GM11168 (cell line): ENCODE measurements around the gene MRTFB.
"Not testable (repeated sequence)": the region's sequence is repeated elsewhere in the genome, so short reads cannot be mapped to it uniquely, and the experiment has no call there.

Source experiments
- in situ Hi-C: fragments of 300-500 bp; cut with MboI; formaldehyde crosslinking; loops from one replicate; pipeline ENCODE4 v1.12.0; 2022; ENCODE audit warnings: low sequenced_read_pairs; ENCODE audit not compliant: unreplicated experiment

Gene MRTFB

GRCh38 chr16:14070877-14071575 is at the start of gene MRTFB:
Gene MRTFB (plus strand): TSS chr16:14071319. CDS start chr16:14140607, 69,288 bp downstream.
- in situ Hi-C loops = no loop called here

GRCh38 chr16:14023526-14023925 is 47.6 kb upstream of the MRTFB start:
- in situ Hi-C loops = not testable (repeated sequence)

DNA sequence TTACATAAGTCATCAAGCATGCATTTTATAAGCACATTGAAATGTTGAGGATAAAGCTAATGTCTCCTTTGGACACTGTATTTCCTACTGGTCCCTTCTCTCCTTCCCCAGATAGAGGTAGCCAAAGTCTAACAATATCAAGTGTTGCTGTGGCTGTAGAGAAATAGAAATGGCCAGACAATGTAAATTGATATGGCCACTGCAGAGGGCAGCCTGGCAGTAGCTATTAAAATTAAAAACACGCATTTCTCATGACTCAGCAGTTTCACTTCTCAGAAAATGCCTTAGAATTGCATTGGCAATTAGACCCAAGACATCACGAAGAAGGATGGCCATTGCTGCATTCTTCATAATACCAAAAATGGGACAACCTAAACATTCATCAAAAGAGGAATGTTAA is 46.8 kb upstream of the MRTFB start:
- in situ Hi-C loops = no loop called here

DNA sequence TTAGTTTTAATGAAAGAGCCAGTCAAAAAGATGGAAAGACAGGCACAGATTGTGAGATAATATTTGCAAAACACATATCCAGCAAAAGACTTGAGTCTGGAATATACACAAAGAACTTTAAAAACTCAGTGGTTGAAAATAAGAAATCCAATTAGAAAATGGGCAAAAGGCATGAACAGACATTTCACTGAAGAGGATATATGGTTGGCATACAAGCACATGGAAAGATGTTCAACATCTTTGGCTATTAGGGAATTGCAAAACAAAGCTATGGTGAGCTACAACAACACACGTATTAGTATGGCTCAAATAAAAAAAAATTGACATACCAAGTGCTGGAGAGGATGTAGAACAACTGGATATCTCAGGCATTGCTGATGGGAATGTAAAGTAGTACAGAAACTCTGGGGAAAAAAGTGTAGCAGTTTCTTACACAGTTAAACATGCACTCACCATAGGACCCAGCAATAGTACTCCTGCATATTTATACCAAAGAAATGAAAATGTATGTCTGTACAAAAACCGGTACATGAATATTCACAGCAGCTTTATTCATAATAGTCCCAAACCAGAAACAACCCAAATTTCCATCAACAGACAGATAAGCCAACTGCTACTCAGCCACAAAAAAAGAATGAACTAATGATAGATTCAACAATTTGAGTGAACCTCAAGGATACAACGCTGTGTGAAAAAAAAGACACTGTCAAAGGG is 44.4 kb upstream of the MRTFB start:
- in situ Hi-C loops = no loop called here

- in situ Hi-C loops = no loop called here
These were observed 42.9 kb upstream of the MRTFB start for GRCh38 chr16:14028202-14028601.

DNA sequence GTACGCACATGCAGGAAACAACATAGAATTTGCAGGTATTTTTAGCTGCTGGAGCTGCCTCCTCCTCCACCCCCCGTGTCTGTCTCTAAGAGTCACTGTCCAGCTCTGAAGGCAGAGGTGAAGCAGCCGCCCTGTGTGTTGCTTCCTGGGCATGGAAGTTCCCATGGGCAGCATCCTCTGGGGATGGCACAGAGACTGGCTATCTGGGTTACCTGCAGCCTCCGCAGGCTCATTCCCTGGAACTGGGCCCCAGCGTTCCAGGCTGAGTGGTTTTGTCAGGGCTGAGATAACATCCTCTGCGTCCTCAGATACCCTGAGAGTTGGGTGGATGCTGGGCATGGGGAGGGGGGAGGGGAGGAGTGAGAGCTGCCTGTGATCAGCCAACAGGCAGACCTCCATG is 41.5 kb upstream of the MRTFB start:
- in situ Hi-C loops = no loop called here

GRCh38 chr16:14035092-14035491 is 36.0 kb upstream of the MRTFB start:
- in situ Hi-C loops = no loop called here

GRCh38 chr16:14036889-14037288 is 34.2 kb upstream of the MRTFB start:
- in situ Hi-C loops = no loop called here

- in situ Hi-C loops = no loop called here
These were observed 33.2 kb upstream of the MRTFB start for GRCh38 chr16:14037960-14038359.

- in situ Hi-C loops = no loop called here
These were observed 30.0 kb upstream of the MRTFB start for GRCh38 chr16:14041164-14041563.

DNA sequence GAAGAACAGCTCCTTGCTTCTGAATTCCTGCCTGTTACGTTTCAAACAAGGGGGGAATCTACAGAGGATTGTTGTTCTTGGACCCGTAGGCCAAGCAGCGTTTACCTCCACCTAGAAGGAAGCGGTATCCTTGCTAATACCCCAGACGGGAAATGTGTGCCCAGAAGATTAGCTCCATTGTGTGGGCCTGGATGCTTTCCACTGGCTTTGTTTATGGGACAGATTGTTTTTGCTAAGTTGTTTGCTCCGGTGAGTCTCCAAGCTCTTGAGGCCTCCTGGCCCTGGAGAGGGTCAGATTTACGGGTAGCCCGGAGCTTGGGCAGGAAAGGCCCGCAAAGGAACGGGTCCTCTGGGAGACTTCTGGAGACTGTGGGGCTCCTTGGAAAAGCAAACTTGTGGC is 28.4 kb upstream of the MRTFB start:
- in situ Hi-C loops = no loop called here

DNA sequence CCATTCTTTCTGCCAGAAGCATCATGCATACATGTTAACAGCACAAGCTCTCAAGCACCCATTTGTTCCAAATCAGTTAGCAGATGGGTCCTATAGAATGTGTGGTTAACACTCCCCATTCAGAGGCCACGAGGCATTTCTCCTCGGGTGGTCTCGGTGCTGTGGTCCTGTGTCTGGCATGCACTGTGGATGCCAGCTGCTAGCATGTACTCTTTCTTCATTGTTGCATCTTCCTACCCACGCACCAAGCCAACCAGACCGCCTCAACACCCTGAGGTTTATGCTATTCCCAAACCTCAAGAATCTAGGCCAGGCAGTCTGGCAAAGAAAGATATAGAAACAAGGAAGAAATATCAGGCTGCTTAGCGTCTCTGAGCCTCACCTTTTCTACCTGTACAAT is 27.8 kb upstream of the MRTFB start:
- in situ Hi-C loops = no loop called here

- in situ Hi-C loops = no loop called here
These were observed 27.3 kb upstream of the MRTFB start for GRCh38 chr16:14043793-14044192.

GRCh38 chr16:14047121-14047859 is 23.8 kb upstream of the MRTFB start:
- in situ Hi-C loops = not testable (repeated sequence)

GRCh38 chr16:14050291-14051027 is 20.7 kb upstream of the MRTFB start:
- in situ Hi-C loops = no loop called here

GRCh38 chr16:14051103-14051729 is 19.9 kb upstream of the MRTFB start:
- in situ Hi-C loops = no loop called here

DNA sequence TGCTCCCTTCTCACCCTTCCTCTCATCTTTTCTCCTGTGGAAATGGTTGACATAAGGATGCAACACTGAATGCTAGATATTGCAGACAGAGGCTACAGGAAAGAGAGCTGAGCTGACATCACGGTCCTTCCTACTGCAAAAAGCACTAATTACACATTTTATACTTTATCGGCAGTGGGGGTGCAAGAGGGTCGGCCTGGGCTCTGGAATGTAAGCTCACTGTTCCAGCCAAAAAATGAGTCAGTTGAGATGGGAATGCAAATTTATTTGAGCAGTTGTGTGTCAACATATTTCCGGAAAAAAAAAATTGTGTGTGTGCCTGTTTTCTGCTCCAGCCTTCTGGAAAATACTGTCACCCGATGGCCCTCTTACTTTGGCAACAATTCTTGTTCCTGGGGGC is 14.1 kb upstream of the MRTFB start:
- in situ Hi-C loops = no loop called here

- in situ Hi-C loops = no loop called here
These were observed 13.2 kb upstream of the MRTFB start for GRCh38 chr16:14057878-14058382.

DNA sequence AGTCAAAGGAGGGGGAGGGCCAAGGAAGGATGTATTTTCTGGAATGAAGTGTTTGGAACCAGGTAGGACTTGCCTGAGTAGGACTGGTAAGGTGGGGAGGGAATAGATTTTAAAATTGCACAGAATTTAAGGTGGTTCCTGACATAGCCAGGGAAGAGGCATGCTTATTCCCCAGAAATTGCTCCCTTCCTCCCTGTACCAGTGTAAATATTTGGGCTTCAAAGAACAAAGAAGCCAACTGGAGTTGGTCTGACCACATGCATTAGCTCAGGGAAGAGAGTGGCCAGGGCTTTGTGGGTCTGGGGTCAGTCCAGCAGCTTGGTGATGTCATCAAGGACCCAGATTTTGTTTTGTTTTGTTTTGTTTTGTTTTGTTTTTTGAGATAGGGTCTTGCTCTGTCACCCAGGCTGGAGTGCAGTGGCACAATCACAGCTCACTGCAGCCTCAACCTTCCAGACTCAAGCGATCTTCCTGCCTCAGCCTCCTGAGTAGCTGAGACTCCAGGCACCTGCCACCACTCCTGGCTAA is 9.3 kb upstream of the MRTFB start:
- in situ Hi-C loops = no loop called here

DNA sequence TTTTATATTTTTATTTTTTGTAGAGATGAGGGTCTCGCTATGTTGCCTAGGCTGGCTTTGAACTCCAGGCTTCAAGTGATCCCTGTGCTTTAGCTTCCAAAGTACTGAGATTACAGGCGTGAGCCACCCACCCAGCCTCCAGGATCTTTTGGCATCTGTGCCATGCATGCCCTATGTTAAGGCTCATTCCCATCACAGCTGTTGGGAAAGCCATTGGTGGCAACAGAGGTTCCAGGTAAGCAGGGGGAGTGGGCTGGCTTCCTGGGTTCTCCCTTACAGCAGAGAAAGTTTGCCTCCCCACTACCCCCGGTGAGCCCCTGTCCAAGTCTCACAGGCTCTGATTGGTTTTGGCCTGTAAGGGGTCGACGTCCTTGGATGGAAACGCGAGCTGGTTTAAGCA is 8.9 kb upstream of the MRTFB start:
- in situ Hi-C loops = no loop called here
